ENCODE results near the gene GPX5.
A peak's percentile ranks its signal among the peaks of the same experiment; 100 is the strongest.
"Not testable (repeated sequence)": the region's sequence is repeated elsewhere in the genome, so short reads cannot be mapped to it uniquely, and the experiment has no call there.

The GPX5 gene

GRCh38 chr6:28525496-28526039, at the start of gene GPX5:
Gene GPX5 (plus strand): TSS chr6:28525881. CDS start chr6:28526014, 133 bp downstream.
- peak; percentile 10 for DNase-seq (ENCODE audit: low read depth)

GRCh38 chr6:28478518-28478917, 47.2 kb upstream of the GPX5 start:
- peak; percentile 4 for DNase-seq (ENCODE audit: low read depth)

GRCh38 chr6:28480253-28480932, 45.3 kb upstream of the GPX5 start:
- no peak for DNase-seq (ENCODE audit: low read depth)

GRCh38 chr6:28485482-28485881, 40.2 kb upstream of the GPX5 start:
- DNase-seq (ENCODE audit: low read depth), result no peak

- no peak for DNase-seq (ENCODE audit: low read depth)
Measured at GRCh38 chr6:28486533-28486932, 39.1 kb upstream of the GPX5 start.

GRCh38 chr6:28486988-28487742, 38.5 kb upstream of the GPX5 start:
- peak; percentile 5 for DNase-seq (ENCODE audit: low read depth)

GRCh38 chr6:28488916-28489365, 36.7 kb upstream of the GPX5 start:
- DNase-seq (ENCODE audit: low read depth), result peak; percentile 75

- DNase-seq (ENCODE audit: low read depth), result peak; percentile 86
Measured at GRCh38 chr6:28489366-28490204, 36.1 kb upstream of the GPX5 start.

GRCh38 chr6:28490205-28490890, 35.3 kb upstream of the GPX5 start:
- DNase-seq (ENCODE audit: low read depth), result peak; percentile 45

GRCh38 chr6:28491984-28492317, 33.7 kb upstream of the GPX5 start:
- no peak for DNase-seq (ENCODE audit: low read depth)

GRCh38 chr6:28496099-28496779, 29.4 kb upstream of the GPX5 start:
- peak; percentile 12 for DNase-seq (ENCODE audit: low read depth)

- DNase-seq (ENCODE audit: low read depth), result no peak
Measured at GRCh38 chr6:28497306-28497705, 28.4 kb upstream of the GPX5 start.

GRCh38 chr6:28497893-28498292, 27.8 kb upstream of the GPX5 start:
- no peak for DNase-seq (ENCODE audit: low read depth)

- no peak for DNase-seq (ENCODE audit: low read depth)
Measured at GRCh38 chr6:28501259-28501658, 24.4 kb upstream of the GPX5 start.

GRCh38 chr6:28502136-28502535, 23.5 kb upstream of the GPX5 start:
- DNase-seq (ENCODE audit: low read depth), result not testable (repeated sequence)

GRCh38 chr6:28502709-28503305, 22.9 kb upstream of the GPX5 start:
- not testable (repeated sequence) for DNase-seq (ENCODE audit: low read depth)

- DNase-seq (ENCODE audit: low read depth), result no peak
Measured at GRCh38 chr6:28505733-28506132, 19.9 kb upstream of the GPX5 start.

- DNase-seq (ENCODE audit: low read depth), result no peak
Measured at GRCh38 chr6:28506807-28507475, 18.7 kb upstream of the GPX5 start.

- DNase-seq (ENCODE audit: low read depth), result no peak
Measured at GRCh38 chr6:28511628-28512300, 13.9 kb upstream of the GPX5 start.

- not testable (repeated sequence) for DNase-seq (ENCODE audit: low read depth)
Measured at GRCh38 chr6:28512387-28512786, 13.3 kb upstream of the GPX5 start.

Data from iris pigment epithelial cell (primary cell).